ENCODE measurements around the gene EHD1.

The EHD1 gene

DNA sequence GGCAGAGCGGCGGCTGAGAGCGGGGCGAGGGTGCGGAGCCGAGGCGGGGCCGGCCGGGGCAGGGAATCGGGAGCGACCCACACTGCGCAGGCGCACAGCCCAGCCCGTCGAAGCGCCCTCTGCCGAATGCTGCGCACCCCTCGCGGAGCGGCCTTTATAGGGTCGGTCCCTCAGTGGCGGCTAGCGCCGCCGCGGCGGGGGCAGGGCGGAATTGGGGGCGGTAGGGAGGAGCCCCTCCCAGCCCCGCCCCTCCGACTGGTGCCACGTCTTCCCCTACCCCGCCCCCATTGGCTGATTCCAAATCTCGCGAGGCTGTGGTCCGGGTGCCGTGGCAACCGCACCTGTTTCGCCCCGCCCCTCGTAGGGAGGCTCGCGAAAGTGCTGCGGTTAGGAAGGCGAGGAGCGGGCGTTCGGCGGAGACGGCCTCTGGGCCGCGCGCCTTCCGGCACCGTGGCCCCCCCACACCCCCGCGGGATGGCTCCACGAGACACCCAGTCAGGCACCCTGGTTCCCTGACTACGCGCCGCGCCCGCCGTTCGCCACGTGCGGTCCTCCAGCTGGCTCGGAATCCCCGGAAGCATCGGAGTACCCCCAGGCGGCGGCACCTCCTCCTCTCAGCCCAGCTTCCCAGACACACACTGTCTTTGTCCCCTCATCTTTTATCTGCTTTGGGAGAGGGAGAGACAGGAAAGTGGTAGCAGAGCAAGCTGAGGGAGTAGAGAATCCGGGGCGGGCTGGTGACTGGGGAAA, at the start of gene EHD1:
Gene EHD1 (minus strand): TSS at position 128 of the 750 bp plus-strand sequence. CDS start 157 bp downstream, outside the sequence.
- peak; percentile 100 for DNase-seq

DNA sequence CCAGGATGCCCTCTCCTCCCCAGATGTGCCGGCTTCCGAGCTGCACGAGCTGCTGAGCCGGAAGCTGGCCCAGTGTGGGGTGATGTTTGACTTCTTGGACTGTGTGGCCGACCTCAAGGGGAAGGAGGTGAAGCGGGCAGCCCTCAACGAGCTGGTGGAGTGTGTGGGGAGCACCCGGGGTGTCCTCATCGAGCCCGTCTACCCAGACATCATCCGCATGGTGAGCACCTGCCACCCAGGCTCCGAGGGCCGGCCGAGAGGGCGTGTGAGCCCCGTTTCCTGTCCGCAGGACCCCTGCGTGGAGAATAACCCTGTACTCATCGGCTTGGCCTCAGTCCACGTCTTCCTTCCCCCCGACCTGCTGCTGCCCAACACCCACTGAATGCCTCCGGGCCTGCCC, 48.3 kb upstream of the EHD1 start:
- DNase-seq, result no peak

DNA sequence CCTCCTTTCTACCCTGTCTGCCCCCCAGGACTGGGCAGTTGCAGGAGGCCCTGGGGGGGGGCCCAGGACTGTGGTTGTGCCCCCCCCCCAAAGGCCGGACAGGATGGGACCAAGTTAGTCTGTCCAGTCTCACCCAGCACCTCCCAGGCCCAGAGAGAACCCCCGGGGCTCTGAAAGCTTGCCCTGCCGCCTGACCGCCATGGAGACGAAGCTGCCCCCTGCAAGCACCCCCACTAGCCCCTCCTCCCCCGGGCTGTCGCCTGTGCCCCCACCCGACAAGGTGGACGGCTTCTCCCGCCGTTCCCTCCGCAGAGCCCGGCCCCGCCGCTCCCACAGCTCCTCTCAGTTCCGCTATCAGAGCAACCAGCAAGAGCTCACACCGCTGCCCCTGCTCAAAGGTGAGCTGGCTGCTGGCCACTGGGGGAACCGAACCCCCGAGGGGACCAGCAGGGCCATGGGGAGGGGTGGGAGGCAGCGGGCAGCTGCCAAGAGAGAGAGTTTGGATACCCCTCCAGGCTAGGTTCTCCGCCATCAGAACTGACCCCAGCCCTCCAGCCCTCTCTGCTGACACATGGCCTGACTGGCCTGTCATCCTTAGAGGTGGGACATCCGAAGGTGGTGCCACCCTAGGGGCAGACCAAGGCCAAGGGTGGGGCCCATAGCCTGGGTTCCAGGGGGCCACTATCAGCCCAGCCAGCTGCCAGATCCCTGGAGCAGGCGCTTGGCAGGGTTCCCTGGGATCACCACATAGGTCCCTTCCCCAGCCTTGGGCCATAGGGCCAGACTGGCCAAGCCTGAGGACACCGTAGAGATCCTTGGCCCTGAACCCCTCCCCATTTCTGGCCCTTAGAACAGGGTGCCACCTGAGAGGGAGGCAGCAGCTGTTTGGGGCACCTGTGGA, 47.4 kb upstream of the EHD1 start:
- no peak for DNase-seq

DNA sequence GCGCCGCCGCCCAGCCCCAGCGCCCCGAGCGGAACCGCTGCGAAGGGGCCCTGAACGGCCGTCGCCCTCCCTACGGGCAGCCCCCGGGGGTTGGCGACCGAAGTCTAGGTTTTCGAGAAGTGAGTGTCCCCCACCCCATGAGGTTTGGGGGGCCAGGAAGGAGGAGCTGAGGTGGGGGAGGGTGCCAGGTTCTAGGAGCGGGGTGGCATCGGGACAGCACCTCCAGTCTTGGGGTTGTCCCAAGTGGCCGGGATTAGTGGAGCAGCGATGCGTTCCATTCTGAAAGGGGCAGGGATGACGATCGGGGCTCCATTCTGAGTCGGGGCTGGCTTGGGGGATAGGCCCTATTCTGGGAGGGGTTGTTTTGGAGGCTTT, 46.5 kb upstream of the EHD1 start:
- peak; percentile 29 for DNase-seq

DNA sequence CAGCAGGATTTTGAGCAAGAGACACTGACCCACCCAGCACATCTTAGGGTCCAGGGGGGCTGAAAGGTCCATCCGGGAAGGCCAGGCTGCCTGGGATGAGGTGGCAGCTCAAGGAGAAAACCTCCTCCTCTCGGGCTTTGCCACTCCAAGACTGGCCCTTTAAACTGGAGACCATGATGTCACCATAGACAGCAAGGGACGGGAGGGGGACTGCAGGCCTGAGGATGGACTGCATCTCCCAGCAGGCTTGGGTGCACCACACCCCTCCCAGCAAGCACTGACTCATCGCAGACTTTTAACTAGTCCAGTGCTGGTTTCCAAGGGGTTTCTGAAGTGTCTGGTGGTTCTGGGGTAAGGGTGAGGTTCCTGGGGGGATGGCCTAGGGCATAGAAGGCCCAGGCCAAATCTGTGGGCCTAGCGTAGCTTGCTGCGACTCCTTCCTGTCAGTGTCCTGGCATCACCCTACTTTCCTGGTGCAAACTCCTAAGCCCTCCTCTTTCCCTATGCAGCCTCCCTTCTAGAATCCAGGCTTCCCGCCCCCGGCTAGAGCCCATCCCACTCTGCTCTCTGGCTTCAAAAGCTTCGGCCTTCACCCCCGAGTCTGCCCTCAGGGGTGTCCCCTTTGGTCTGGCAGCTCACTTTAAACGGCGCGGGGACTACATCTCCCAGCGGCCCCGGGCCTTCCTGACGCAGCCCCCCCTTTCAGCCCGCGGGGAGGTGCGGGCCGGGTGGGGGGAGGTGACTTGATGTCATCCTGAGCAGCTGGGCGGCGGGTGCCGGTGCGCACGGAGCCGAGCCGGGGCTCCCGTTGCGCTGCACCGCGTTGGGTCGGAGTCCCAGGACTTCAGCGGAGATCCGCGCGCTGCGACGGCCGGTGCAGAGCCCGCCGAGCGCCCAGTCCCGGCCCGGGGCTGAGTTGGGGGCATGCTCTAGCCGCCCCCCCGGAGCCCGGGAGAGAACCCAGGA, 45.8 kb upstream of the EHD1 start, which contains the start of gene PPP2R5B:
Gene PPP2R5B (plus strand): TSS at position 746 of the 966 bp plus-strand sequence. CDS start 1,046 bp downstream, outside the sequence.
- peak; percentile 92 for DNase-seq

DNA sequence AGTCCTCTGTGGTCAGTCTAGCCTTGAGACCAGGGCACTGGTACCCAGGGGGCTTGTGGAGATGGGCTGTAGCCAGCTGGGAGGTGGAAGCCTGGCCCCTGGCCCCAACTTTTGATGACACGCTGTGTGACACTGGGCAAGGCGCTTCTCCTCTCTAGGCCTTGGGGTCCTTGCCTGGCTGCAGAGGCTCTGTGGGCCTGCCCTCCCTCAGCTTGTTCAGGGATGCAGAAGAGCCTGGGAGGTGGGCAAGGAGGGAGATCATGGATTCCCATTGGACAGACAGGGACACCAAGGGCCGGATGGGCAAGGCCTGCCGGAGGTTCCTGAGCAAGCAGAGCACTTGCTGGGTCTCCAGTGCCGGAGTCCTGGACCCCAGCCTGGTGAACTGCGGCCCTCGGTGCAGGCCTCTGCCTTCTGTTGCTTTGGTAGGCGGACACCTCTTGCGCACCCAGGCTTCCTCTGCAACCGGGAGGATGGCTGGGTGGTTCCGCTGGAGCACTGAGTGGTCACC, 44.8 kb upstream of the EHD1 start:
- no peak for DNase-seq

DNA sequence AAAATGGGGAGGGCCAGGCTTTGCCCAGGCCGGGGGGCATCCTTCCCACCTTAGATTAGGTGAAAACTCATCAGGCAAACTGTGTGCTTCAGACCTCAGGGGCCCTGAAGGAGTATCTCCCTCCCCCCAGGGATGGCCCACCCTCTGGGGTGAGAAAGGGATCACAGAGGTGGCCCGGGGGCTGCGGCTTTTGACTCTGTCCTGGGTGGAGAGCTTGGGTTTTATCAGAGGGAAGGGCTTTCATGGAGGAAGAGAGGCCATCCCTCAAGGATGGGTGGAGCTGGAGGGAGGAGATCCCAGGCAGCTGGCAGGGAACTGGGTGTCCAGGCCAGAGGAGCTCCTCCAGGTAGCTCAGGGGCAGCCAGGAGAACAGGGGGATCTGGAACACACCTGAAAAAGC, 43.0 kb upstream of the EHD1 start:
- DNase-seq, result no peak

DNA sequence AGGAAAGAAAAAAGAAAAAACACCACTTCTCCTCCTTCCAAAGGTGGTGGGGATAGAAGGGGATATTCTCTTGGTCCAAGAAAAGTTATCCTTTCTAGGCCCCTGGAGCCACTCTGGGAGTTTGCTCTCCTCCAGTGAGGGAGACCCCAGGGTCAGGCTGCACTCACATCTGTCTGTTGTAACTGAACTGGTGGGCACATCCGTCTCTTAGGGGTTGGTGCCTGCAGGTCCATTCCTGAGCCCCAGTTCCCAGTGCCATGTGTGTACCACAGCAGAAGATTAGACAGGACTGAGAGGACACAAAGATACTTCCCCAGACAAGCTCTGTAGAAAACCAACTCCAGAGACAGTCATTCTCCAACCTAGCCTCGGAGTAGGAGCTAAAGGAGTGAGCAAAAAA, 41.7 kb upstream of the EHD1 start:
- no peak for DNase-seq

DNA sequence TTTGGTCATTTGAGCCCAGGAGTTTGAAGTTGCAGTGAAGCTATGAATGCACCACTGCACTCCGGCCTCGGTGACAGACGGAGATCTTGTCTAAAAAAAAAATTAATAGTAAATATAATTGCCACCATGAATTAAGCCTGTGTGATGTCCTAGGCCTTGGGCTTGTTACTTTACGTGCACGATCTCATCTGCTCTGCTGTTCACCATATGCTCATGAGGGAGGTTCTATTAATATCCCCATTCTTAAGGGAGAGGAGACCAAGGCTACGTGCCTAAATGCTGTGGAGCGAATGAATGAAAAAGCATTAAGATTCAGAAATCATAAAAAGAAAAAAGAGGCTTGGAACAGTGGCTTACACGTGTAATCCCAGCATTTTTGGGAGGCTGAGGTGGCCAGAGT, 41.2 kb upstream of the EHD1 start:
- no peak for DNase-seq

DNA sequence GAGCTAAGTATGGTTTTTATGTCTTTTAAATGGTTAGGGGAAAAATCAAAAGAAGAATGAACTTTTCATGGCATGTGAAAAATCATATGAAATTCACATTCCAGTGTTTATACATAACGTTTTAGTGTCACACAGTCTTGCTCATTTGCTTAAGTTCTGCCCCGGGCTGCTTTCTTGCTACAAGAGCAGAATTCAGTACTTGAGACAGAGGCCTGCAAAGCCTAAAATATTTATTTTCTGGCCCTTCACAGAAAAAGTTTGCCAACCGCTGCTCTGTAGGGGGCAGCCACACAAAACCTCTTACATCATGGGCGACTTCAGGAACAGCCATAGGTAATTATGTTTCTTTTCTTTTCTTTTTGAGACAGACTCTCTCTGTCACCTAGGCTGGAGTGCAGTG, 39.6 kb upstream of the EHD1 start:
- DNase-seq, result no peak

DNA sequence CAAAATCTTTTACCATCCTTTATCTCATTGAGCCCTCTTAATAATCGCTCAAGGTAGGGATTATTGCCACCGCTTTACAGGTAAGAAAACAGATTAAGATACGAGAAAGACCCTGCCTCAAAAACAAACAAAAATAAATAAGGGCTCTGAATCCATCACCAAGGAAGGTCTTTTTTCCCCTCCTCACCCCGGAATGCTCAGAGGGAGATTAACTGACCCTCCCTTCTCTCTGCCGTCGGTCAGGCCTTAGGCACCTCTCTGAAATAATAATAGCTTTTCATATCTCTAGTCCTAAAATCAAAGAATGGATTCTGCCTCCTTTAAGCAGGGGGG, 39.2 kb upstream of the EHD1 start:
- DNase-seq, result no peak

DNA sequence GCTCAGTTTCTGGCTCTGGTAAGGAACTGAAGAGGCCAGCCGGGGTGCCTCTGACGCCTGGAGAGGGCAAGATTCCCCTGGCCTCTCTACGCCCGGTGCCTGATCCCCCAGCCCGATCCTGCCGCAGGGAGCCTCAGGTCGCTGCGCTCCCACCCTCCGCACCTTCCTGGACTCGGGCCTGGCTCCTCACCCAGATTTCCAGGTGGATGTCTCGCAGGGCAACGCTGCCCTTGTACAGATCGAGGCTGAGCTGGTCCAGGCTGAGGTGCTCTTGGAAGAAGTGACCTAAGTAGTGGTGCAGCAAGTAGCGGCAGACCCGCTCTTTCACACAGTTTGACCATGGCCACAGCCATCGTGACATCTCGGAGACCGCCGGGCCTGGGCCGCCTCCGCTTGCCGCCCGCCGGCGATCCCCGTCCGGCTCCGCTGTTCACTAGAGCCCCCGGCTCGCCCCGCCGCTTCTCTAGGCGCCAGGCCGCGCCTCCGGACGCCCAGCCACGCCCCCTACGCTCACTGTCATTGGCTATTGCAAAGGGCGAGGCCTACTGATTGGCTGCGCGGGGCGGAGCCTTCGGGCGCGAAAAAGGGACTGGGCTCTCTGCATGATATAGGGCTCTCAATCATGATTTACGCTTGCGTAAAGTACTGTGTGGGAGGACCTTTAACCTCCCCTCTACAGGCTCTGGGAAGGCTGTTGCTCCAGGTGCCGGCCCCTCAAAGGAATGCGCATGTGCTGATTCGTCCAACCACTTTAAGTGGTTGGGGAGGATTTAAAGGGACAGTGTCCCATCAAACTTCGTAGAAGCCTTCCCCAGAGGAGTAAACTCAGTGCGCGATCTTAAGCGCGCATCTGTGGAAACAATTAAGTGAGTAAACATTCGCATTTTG, 38.6 kb upstream of the EHD1 start, which contains the start of gene ATG2A:
Gene ATG2A (minus strand): TSS at position 435 of the 888 bp plus-strand sequence. CDS start 74 bp downstream, at position 361.
- DNase-seq, result peak; percentile 100

DNA sequence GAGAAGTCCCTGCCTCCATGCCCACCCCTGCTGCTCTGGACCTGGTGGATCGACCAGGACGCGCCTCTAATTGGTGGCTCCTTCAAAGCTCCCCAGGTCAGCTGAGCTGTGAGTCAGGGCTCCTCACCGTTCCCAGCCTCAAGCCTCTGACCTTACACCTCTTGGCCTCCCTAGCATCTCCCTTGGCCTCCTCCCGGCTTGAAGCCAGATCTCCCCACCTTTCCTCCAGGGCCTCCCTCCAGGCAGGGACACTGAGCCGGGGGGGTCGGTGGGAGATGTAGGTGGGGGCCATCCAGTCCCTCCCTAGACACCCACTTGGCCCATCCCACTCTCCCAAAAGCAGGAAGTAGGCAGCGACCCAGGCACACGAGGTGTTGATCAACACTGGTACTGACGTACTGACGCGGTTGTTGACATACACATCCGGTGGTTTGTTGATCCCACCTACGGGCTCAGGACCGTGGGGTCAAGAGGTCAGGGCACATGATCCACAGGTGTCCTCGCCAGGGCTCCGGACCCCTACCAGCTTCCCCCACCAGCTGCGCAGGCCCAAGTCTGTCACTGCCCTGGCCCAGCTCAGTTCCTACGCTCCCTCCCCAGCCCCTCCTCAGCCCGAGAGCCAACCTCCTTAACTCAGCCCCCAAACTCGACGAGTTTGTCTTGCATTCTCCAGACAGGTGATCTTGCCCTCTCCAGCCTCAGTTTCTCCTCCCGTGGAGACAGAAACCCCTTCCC, 37.8 kb upstream of the EHD1 start:
- peak; percentile 27 for DNase-seq

DNA sequence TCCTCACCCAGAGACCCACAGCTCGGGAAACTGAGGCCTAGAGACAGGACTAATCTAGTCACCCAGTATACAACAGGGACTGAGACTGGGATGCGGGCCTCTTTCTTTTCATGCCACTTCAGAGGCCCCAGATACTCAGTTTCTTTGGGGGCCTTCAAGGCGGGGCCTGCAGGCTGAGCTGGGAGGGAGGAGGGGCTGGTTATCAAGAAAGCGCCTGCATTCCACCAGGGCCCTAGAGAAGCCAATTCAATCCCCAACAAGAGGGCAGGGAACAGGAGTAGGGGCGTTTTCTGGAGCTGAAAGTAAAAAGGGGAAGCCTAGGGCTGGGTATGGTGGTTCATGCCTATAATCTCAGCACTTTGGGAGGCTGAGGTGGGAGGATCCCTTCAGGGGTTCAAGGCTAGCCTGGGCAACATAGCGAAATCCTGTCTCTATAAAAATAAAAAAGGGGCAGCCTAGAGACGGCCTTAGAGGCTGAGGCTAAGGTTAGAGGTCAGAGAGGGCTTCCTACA, 37.0 kb upstream of the EHD1 start:
- DNase-seq, result no peak

DNA sequence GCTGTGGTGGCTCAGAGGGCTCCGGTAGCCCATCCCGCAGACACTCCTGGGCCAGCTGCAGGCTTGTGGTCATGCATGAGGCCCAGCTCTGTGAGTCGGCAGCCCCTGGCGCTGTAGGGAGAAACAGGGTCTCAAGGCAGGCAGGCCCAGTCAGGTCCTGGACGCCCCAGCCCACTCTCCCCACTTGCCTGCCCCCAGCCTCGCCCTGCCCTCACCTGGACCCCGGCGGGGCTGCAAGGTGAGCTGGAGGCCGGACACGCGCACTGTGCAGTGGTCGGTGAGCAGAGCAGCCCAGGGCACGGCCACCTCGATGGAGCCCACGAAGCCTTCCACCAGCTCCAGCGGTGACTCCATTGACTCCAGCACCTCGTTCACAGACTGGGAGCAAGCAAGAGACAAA, 35.7 kb upstream of the EHD1 start:
- no peak for DNase-seq

DNA sequence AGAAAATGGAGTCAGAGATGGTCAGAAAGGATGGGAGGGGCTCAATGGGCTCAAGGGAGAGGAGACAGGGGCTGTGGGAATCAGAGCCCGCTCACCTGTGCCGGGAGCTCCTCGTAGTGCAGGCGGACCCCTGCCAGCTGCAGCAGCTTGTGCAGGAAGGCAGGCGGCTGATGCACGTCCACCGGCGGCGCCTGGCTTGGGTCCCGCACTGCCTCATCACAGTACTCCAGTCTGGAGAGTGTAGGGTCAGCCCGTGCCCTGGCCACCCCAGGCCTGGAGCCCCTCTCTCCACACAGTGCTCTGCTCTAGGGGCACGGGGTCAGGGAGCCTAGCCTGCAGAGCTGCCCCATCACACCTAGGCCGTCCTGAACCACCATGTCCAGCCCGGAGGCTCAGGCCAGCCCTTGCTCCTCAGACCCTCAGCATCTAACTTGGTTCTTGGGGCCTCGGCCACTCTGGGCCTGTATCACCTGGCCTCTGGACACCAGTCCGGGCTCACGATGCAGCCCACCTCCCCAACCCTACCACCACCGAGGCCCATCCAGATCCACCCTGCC, 34.8 kb upstream of the EHD1 start:
- no peak for DNase-seq

DNA sequence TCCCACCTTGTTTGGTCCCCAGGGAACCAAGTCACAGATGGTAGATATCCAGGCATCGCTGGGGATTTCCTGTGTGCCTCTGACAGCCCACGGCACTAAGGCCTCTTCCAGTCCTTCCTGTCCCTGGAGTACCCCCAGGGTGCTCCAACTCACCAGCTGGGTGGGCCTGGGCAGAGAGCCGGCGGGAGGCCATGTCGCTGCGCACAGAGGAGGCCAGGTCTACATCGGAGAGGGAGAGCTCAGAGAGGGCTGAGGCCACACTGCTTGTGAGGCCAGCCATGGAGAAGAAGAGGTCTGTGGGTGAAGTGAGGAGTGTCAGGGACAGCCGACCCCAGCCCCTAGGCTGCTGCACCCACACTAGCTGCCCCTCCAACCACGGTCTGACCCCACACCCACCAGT, 33.3 kb upstream of the EHD1 start:
- DNase-seq, result no peak

DNA sequence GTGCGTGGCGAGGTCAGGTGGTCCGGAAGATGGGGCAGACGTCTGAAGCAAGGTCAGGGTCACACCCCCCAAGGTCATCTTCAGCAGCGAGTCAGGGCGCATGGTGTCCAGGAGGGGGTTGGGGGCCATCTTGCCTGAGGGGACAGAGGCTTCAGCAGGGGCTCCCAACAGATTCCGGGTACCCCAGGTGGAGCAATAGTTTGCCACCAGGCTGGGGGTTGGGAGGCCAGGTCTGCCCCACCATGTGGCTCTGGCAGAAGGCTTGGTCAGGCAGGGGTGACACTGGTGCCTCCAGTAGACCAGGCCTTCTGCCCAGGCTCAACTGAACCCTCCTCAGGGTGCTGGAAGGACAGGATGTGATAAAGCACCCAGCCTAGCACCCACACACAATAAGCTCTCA, 32.7 kb upstream of the EHD1 start:
- no peak for DNase-seq

DNA sequence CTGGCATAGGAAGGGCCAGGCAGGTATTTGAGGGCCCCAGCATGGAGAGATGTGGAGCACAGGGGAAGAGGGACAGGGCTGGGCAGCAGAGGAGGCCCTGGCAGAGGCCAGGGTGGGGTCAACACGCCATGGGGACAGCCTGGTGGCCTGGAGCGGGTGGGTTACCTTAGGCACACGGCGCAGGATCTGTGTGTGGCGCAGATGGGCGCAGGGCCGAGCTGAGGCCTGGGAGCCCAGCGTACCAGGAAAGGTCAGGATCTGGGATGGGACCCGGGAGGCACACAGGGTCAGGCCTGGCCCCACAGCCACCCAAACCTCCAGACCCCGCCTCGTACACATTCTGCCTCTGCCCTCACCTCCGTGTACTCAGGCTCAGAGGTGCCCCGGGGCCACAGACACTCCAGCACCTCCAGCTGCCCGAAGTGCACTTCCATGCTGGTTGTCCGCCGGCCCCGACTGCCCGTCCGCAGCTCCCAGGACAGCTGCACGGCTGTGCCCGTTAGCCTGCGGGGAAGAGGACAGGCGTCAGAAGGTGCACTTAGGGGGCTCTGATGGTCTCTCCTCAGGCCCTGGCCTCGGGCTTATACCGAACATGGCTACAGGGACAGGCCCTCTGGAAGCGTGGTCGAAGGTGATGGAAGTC, 32.2 kb upstream of the EHD1 start:
- DNase-seq, result no peak
